Loucy (cell line): Measurements from ENCODE around the gene MCIDAS.

Experiments used
- CTCF ChIP-seq: fragments of 200-600 bp; sonication (generic); conservative IDR thresholded peaks from 2 replicates; pipeline ENCODE4 v1.5.1; 2014; ENCODE audit warnings: mild to moderate bottlenecking, antibody characterized with exemption, low read length
- EZH2phosphoT487 ChIP-seq: fragments of 200-600 bp; IDR thresholded peaks from 2 replicates; pipeline ENCODE4 v1.6.1; 2018; ENCODE audit warnings: antibody characterized with exemption, mild to moderate bottlenecking, moderate library complexity, borderline replicate concordance

- TF ChIP-seq CTCF: no peak
- TF ChIP-seq EZH2phosphoT487: no peak
Measured at GRCh38 chr5:55175781-55176175, 51.3 kb downstream of the MCIDAS start.
